ENCODE measurements around the gene CREB5.

DNA sequence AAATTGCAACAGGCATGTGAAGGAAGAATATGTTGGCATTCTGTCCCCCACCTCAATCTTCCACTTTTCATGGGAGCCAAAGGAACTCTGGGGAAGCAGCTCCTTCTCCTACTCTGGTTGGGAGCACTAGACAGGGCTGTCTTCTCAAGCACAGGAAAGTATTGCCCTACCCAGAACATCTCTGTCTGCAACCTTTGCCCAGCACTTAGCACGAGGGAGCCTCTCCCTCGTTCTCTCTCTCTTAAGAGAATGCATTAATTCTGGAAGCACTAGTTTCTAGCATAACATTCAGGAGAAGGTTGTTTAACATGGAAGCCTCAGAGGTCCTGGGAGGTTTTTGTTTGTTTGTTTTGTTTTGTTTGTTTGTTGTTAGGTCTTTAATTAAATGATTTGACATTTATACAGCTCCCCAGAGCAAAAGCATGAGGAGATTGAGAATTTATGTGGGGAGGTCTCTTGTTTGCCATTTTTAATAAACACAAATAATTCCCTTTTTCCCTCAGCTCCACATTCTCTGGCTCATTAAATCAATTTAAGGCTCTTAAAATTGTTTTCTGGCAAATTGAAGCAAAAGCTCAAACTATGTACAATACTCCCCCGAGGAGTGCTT is 305.2 kb downstream of the CREB5 start:
- TF ChIP-seq, protein P1, sequence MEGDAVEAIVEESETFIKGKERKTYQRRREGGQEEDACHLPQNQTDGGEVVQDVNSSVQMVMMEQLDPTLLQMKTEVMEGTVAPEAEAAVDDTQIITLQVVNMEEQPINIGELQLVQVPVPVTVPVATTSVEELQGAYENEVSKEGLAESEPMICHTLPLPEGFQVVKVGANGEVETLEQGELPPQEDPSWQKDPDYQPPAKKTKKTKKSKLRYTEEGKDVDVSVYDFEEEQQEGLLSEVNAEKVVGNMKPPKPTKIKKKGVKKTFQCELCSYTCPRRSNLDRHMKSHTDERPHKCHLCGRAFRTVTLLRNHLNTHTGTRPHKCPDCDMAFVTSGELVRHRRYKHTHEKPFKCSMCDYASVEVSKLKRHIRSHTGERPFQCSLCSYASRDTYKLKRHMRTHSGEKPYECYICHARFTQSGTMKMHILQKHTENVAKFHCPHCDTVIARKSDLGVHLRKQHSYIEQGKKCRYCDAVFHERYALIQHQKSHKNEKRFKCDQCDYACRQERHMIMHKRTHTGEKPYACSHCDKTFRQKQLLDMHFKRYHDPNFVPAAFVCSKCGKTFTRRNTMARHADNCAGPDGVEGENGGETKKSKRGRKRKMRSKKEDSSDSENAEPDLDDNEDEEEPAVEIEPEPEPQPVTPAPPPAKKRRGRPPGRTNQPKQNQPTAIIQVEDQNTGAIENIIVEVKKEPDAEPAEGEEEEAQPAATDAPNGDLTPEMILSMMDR (IDR thresholded peaks at IDR 0.05; ENCODE audit: poor library complexity, severe bottlenecking): no peak
- no peak for TF ChIP-seq EP300 (conservative IDR thresholded peaks at IDR 0.05; ENCODE audit: poor library complexity, severe bottlenecking)
- TF ChIP-seq TAF1 (IDR thresholded peaks at IDR 0.05; ENCODE audit: low read depth): no peak
- no peak for TF ChIP-seq EZH2 (IDR thresholded peaks at IDR 0.05; ENCODE audit: borderline replicate concordance, insufficient read depth, low read length, poor library complexity, severe bottlenecking)
- TF ChIP-seq MXI1 (conservative IDR thresholded peaks at IDR 0.05; ENCODE audit: poor library complexity, severe bottlenecking): no peak
- TF ChIP-seq RAD21 (conservative IDR thresholded peaks at IDR 0.05): no peak
